ENCODE data around the gene DCST2.

GRCh38 chr1:155001425-155001674, 32.2 kb downstream of the DCST2 start:
- TF ChIP-seq CTCF (IDR thresholded peaks at IDR 0.05; ENCODE audit: insufficient read depth, low read length): no peak
- TF ChIP-seq POLR2AphosphoS5 (IDR thresholded peaks at IDR 0.05; ENCODE audit: low read depth): no peak
- TF ChIP-seq, protein P1, sequence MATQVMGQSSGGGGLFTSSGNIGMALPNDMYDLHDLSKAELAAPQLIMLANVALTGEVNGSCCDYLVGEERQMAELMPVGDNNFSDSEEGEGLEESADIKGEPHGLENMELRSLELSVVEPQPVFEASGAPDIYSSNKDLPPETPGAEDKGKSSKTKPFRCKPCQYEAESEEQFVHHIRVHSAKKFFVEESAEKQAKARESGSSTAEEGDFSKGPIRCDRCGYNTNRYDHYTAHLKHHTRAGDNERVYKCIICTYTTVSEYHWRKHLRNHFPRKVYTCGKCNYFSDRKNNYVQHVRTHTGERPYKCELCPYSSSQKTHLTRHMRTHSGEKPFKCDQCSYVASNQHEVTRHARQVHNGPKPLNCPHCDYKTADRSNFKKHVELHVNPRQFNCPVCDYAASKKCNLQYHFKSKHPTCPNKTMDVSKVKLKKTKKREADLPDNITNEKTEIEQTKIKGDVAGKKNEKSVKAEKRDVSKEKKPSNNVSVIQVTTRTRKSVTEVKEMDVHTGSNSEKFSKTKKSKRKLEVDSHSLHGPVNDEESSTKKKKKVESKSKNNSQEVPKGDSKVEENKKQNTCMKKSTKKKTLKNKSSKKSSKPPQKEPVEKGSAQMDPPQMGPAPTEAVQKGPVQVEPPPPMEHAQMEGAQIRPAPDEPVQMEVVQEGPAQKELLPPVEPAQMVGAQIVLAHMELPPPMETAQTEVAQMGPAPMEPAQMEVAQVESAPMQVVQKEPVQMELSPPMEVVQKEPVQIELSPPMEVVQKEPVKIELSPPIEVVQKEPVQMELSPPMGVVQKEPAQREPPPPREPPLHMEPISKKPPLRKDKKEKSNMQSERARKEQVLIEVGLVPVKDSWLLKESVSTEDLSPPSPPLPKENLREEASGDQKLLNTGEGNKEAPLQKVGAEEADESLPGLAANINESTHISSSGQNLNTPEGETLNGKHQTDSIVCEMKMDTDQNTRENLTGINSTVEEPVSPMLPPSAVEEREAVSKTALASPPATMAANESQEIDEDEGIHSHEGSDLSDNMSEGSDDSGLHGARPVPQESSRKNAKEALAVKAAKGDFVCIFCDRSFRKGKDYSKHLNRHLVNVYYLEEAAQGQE (IDR thresholded peaks at IDR 0.05; ENCODE audit: insufficient replicate concordance, low read depth): no peak
- TF ChIP-seq GABPA (IDR thresholded peaks at IDR 0.05; ENCODE audit: low read depth): no peak
